ENCODE measurements around the gene CSKMT.
"Not testable (repeated sequence)": the region's sequence is repeated elsewhere in the genome, so short reads cannot be mapped to it uniquely, and the experiment has no call there.

GRCh38 chr11:62616957-62617356, 48.2 kb upstream of the CSKMT start:
- TF ChIP-seq CTCF (conservative IDR thresholded peaks at IDR 0.05; ENCODE audit: low read depth, low read length); EZH2 (IDR thresholded peaks at IDR 0.05; ENCODE audit: low read length, unreplicated experiment); EZH2phosphoT487 (IDR thresholded peaks at IDR 0.05; ENCODE audit: borderline replicate concordance, low read length): not testable (repeated sequence)

Data from PC-3 (cell line).